ENCODE data around the gene PPP6R3.

- no peak for TF ChIP-seq POLR2AphosphoS5 (IDR thresholded peaks at IDR 0.05; ENCODE audit: low read depth, low read length)
- TF ChIP-seq SIN3A (IDR thresholded peaks at IDR 0.05; ENCODE audit: borderline replicate concordance, insufficient read depth, low read length) = no peak
- TF ChIP-seq REST (IDR thresholded peaks at IDR 0.05; ENCODE audit: insufficient read depth in 1 of 2, low read depth in 2 of 2, low read length in 2 of 2) = no peak
Observed at GRCh38 chr11:68598816-68599653, 138.5 kb downstream of the PPP6R3 start.
